Measurements from ENCODE around the gene DOK3. TPM values are rescaled to one million over a fixed set of nuclear protein-coding genes. Genes with fewer than 3 reads are reported as not detected.

DOK3 gene
- total and polyA plus RNA-seq, 10 of the 15 experiments (the other 5 are each of a cell fraction or from before 2014, with no cell fraction given), result 6.6 to 107 (median 52.1) TPM

GRCh38 chr5:177554474-177555111 is 45.0 kb upstream of the DOK3 start, which contains the start of gene FAM193B (continued):
- TF ChIP-seq ASH2L (IDR thresholded peaks at IDR 0.05; ENCODE audit: borderline replicate concordance, low read depth) (no peak; the same call in 1 of the 2 replicates), MLLT1 (IDR thresholded peaks at IDR 0.05) (peak; percentile 97), LARP7 (IDR thresholded peaks at IDR 0.05) (no peak), CBFB (IDR thresholded peaks at IDR 0.05; ENCODE audit: low read depth) (no peak), CHD1 (IDR thresholded peaks at IDR 0.05; ENCODE audit: low read depth, low read length) (no peak), NFIC (IDR thresholded peaks at IDR 0.05; ENCODE audit: low read depth, low read length) (no peak), TCF7 (IDR thresholded peaks at IDR 0.05; ENCODE audit: borderline replicate concordance) (no peak), KLF5 (IDR thresholded peaks at IDR 0.05; ENCODE audit: partially characterized antibody) (no peak), IKZF2 (IDR thresholded peaks at IDR 0.05) (peak in 1 of 2 experiments; percentile 18; a peak in 1 of 4 replicates), NBN (IDR thresholded peaks at IDR 0.05) (peak; percentile 49; the same call in 1 of the 2 replicates), IRF4 (IDR thresholded peaks at IDR 0.05; ENCODE audit: low read depth, low read length) (no peak), BACH1 (IDR thresholded peaks at IDR 0.05; ENCODE audit: borderline replicate concordance) (no peak), SKIL (IDR thresholded peaks at IDR 0.05; ENCODE audit: low read depth, poor library complexity, severe bottlenecking) (no peak), TARDBP (IDR thresholded peaks at IDR 0.05; ENCODE audit: borderline replicate concordance) (peak; percentile 85; the same call in 1 of the 2 replicates), SIX5 (IDR thresholded peaks at IDR 0.05; ENCODE audit: low read depth, low read length, severe bottlenecking) (peak; percentile 85), ETV6 (conservative IDR thresholded peaks at IDR 0.05 in 1 of 2, IDR thresholded peaks at IDR 0.05 in 1 of 2; ENCODE audit: borderline replicate concordance in 1 of 2, low read depth in 1 of 2) (no peak), FOXK2 (IDR thresholded peaks at IDR 0.05) (no peak), EP300 (IDR thresholded peaks at IDR 0.05; ENCODE audit: borderline replicate concordance in 1 of 2, control insufficient read depth in 1 of 2, low read depth in 2 of 2, low read length in 2 of 2) (no peak), TAF1 (IDR thresholded peaks at IDR 0.05; ENCODE audit: borderline replicate concordance, low read depth, low read length) (no peak), ATF3 (IDR thresholded peaks at IDR 0.05; ENCODE audit: borderline replicate concordance, extremely low read depth, low read depth, low read length) (no peak), ZNF217 (IDR thresholded peaks at IDR 0.05) (no peak), USF2 (IDR thresholded peaks at IDR 0.05; ENCODE audit: borderline replicate concordance, low read depth, low read length) (no peak), ESRRA (IDR thresholded peaks at IDR 0.05; ENCODE audit: low read length) (no peak), BCL11A (IDR thresholded peaks at IDR 0.05; ENCODE audit: low read depth, low read length) (no peak), RUNX3 (IDR thresholded peaks at IDR 0.05; ENCODE audit: low read length) (no peak), JUNB (IDR thresholded peaks at IDR 0.05) (no peak), MAX (IDR thresholded peaks at IDR 0.05; ENCODE audit: low read depth, low read length) (no peak)

Data from GM12878 (cell line).